NCI-H1417 treated with DMSO at 0.1 percent for 48 hours (cell line): Measurements from ENCODE around the gene FSTL4.

Experiments
- DNase-seq: peaks from one replicate; lab custom pipeline; 2025; lab: John Stamatoyannopoulos, UW

Gene FSTL4

DNA sequence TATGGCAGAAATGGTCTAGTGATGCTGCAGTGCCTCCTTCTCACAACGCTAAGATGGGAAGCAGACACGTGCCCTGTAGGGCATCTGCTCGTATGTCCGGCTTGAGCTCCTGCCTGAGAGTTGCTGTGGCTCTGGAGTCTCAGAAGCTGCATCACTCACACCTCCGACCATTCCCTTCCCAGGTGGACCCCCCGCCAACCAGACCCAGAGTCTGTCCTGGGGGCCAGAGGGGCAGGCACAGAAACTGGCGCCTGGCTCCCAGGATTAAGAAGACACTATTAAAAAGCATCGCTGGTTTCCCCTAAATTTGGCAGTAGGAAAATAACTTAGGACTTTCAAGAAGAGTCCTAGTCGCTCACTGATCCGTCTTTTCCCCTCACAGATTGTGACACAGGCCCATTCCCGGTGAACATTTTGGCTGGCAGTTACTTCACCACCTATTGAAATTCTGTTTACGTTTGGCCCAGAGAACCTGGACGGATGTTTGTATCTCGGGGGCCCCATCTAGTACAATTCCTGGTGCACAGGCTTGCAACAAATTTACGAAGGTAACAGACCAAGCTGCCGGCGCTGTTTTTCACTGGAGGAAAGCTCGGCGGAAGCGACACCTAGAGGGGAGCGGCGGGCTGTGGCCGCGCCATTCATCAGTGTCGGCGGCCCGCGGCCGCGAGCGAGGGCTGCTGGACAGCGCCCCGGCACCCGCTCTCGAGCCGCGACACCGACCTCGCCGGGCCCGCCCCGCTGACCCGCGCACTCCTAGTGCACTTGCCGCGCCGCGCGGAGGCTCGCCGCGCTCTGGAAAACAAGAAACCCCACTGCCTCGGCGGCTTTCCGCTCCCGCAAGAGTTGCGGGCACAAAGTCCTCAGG is 1.6 kb downstream of the FSTL4 start:
- peak; percentile 2 for DNase-seq

DNA sequence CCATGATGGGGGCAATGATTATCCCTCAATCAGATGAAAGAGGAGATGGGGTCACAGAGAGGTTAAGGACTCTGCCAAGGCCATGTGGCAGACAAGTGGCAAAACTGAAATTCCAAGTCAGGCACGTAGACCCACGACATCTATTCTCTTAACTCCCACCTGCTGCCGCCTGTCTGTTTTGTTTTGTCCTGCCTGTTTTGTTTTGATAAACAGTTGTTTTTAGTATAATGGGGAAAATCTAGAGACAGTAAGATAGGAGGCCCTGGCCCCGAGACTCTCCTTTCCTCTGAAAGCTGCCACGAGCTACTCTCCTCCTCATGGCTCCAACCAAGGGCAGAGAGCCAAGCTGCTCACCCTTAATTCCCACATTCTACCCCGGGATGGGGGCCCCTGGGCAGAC is 4.9 kb downstream of the FSTL4 start:
- peak; percentile 1 for DNase-seq

DNA sequence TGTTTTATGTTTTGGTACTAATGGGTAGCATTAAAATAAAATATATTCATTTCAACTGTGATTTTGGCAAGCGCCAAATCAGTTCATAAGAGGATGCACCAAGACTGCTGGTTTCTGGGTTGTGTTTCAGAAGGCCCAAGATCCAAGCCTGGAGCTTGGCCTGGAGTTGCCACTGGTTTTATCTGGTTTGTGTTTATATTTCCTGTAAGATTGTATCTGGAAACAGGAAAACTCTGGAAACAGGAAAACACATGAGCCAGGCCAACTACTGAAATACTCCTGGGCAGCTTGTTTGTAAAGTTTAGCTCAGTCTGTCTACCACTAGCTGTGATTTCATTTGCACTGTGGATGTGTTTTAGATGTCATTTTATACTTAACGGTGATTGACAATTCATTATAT is 5.5 kb downstream of the FSTL4 start:
- DNase-seq, result no peak

DNA sequence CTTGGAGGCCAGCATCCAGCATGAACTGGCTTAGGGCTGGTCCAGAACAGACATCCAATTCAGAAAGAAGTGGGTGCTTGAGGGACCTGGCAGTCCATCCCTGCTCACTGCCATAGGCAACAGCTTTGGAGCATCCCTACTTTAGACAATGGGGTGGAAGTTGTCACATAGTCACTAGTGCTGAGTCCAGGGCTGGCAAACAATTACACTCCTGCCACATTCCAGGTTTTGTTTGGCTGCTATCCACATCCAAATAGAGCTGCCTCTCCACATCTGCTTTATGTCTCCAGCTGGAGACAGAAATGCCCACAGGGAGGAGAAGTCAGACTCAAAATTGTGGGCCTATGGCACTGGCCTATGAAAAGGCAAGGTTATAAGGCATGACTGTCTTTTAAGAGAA is 7.0 kb downstream of the FSTL4 start:
- DNase-seq, result no peak

DNA sequence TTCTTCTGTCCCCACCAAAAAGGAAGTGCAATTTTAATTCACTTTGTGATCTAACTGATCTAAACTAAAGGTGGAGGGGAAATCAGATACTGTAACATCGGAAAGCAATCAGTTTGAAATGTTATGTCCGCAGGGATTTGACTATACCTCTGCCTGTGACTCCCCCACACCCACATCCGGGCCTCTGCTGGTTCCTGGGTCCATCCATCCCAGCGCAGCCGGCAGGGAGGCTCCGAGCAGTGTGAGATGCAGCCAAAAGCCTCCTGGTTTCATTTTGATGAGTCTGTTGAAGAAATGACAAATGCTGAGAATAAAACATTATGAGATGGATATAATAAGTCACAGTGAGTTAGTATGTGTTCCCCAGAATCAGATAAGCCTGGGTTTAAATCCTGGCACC is 8.6 kb downstream of the FSTL4 start:
- no peak for DNase-seq

DNA sequence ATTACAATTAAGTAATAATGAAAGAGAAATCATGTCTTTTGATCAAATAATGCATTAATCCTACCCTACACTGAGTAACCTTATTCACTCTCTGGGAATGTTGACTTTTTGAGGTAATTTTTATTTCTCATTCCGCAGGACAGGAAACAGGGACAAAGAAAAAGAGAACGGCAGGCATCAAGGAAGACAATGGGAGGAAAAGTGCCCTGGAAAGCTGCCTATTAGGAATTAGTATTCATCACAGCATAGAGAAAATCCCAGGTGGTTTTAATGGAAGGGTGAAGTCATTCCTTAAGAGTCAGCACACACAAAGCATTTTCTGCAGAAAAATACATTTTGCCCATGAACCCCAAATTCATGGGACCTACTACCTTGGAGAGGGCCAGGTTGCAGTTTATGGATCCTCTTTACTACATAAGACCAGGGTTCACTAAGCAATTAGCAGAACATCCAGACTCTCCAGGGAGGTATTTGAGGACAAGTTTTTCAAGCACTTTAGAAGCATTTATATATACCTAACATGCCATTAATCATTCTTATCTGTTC is 9.4 kb downstream of the FSTL4 start:
- DNase-seq, result no peak

DNA sequence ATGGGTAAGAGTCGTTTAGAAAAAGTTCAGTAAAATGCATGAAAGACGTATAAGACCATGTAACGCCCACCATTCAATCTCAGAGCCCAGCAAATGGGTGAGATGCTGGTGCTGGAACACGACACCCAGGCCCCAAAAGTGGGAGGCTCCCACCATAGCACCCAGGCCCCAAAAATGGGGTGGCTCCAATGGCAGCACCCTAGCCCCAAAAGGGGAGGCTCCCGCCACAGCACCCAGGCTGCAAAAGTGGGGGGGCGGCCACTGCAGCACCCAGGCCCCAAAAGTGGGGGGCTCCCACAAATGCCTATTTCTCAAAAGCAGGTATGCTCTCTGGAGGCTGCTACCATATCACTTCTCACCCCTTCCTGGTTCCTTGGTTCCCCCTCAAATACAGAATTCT is 12.7 kb downstream of the FSTL4 start:
- DNase-seq, result no peak

DNA sequence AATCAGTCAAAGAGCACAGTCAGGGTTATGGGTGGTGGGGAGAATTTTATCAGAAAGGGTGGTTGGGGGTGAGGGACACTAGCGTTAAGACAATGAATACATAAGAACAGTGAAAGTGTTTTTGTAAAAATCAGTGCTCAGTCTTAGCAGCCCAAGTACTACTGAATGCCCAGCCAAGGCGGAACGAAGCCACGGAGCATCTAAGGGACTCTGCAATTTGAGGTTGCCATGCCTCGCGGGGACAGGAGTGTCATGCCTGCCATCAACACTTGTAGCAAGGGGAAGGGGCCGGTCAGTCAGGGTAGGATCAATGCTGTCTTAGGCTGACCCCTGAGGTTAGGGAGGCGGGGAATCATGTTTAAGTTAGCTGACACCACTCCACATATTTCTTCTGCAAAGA is 13.3 kb downstream of the FSTL4 start:
- no peak for DNase-seq

DNA sequence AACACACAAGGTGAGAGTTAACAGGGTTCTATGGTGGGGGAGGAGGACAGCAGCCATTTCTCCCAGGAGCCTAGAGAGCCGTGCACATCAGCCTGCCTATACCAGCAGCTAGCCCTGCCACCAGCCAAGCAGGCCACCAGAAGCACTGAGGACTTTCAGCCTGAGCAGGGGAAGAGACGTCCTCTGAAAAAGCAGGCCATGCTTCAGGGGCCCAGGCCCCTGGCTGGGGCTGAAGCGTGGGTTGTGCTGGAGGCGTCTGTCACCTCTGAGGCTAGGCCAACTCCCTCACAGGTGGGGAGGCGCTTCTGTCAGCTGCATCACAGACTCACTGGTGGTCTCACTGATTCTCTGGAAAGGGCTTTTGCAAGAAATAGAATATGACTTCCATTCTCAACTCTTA is 16.3 kb downstream of the FSTL4 start:
- no peak for DNase-seq

DNA sequence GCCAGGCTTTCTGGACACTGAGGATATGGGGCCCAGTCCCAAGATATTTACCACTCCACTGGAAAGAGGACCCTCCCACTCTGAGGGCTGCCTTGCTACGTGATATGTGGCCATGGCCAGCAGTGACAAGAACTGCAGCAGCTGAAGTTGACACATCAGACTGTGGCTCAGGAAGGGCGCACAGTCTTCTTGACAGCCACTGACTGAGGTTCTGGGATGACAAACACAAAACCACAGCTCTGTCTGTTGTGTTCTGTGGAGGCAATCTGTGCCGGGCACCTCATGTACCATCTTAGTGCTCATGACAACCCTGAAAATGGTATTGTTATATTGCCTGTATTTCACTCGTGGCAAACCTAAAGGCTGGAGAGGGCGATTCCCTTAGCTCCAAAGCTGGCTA is 16.9 kb downstream of the FSTL4 start:
- no peak for DNase-seq

DNA sequence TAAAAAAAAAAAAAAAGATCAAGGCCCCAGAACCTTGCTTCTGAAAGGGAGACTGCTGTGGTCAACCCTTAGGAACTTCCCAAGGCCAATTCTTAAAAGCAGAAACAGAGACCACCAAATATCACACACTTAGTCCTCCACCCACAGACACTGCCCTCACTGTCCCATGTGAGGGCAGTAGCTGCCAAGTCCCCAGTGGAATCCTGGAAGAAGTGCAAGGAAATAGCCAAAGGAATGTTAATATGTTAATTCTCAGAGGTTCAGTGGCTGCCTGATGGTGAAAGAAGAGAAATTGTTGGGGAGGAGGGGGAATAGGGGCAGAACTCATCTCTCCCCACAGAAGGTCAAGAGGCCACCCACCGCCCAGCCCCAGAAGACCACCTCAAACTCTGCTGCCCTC is 23.1 kb downstream of the FSTL4 start:
- DNase-seq, result no peak

DNA sequence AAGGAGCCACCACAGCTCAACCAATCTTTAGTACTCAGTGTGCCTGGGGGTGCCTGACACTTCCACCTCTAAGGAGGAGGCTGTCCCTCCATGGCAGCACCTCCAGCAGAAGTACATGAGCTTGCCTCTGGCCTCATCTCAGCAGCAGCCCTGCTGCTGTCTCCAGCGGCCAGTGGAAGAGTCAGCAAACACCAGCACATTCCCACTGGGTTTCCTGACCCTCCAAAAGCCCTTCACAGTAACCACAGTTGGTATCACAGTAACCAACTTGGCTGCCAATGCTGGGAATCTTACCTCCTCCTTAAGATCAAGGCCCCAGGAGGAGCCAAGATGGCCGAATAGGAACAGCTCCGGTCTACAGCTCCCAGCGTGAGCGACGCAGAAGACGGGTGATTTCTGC is 29.4 kb downstream of the FSTL4 start:
- DNase-seq, result no peak

DNA sequence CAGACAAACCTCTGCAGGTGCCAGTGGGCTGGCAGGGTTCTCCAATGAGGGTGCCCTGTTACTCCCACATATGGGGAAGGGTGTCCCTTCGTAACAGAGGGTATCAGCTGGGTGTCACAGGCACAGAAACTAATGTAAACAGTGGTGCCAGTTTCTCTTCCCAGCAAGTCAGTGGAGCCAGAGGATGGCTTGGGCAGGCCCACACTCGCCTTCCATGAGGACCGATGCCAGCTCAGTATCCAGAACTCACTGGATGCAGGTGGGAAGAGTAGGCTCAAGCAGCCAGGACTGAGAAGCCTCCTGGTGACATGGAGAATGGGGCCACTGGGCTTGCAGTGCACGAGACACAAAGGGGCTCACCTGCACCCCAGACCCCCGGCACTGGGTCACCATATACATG is 30.4 kb downstream of the FSTL4 start:
- no peak for DNase-seq

DNA sequence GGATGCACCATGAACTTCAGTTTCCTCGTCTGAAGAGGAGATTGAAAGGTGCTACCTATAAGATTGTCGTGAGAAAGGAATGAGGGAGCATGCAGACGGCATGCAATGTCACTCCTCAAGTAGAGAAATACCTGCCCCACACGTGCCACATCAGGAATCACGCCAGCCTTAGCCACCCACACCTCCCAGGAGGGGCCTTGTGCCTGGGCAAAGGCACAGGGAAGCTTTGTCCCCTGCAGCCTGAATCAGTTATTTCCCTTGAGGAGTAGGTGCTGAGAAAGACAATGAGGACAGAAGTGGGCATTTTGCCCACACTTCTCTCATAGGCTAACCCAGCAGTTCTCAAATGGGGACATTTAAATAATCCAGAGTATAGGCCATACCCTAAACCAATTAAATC is 31.0 kb downstream of the FSTL4 start:
- DNase-seq, result no peak

DNA sequence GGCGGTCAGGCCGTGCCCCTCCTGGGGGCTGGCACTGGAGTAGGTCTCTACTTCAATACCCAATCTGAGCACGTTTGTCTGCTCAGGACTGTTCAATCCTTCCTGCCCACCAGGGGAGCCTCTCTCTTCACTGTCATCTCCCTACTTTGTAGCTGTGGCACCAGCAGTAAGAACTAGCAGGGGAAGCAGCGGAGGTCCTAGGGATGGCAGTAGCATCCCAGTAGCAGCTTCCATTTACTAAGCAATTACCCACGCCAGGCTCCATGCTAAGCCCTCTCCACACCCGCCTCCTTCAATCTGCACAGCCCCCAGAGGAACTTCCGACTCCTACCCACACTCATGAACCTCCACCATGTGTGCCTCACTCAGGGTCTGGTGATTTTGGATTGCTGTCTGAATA is 31.7 kb downstream of the FSTL4 start:
- DNase-seq, result no peak

DNA sequence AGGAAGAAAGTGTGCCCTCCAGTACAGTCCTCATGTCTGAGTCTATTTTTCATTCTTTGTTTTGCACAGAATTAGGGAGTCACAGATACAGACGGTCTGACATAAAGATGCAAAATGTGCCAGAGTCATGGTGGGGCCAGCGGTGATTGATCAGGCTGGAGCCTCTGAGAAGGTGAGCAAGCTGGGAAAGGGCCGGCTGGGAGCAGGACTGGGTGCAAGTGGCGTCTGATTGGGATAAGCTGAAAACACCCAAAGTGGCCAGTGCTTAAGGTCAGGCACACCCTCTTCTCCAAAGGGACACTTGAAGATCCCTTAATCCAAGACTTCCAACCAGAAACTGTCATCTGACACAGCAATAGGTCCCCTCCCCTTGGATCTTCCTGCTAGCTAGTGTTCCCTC is 32.6 kb downstream of the FSTL4 start:
- DNase-seq, result no peak

DNA sequence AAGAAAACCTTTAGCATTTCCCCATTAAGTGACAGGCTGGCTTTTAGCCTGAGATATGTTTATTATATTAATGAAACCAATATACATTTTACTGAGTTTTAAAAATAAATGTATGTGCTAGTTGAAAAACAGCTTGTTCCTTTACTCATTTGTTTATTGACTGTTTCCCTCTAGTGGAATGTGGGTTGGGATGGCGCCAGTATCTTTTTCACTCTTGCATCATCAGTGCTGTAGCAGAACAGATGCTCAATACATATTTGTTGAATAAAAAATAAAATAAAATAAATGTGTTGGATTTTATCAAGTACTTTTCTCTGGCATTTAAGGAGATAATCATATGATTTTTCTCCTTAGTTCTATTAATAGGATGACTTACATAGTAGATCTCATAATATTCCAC is 43.0 kb downstream of the FSTL4 start:
- no peak for DNase-seq

DNA sequence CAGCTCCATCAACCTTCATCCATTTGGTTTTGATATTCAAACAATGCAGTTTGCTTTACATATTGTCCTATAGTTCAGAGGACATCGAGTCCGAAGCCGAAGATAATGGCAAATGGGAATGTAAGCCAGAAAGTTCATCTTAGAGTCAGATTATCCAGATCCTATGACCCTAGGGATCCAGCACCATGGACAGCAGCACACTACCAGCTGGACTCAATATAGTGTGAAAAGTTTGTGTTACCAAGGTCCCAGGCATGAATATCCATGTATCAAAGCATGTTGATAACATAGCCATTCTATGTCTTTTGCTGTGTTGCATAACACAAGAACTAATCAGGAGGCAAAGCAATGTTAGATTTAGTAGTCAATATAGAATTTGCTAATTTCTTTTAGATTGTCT is 46.3 kb downstream of the FSTL4 start:
- DNase-seq, result no peak

DNA sequence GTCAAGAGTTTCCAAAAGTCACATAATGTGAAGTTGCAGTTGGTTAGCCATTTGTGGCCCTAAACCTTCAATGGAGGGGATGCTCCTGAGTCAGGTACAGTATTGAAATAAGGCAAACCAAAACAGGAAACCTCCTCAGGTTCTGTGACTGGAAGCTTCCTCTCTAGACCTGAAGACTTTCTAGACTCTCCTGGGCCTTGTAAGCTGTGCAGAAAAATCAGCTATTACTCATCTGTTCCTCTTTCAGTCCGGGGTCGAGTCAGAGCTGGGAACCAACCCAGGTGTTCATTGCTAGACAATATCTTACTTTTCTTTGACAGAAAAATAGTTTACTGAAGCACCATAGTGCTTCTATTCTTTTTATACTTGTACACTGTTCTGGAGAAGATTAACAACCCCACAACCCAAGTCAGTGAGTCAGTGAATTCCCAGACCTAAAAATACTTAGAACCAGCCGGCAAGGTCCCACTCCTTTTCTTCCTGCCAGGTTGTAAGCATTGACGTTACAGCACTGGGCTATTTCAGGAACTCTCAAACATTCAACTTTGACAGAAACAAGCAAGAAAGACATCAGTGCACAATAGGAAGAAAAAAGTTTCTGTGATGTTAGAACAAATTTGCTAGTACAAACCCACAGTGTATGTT is 47.3 kb downstream of the FSTL4 start:
- DNase-seq, result no peak

DNA sequence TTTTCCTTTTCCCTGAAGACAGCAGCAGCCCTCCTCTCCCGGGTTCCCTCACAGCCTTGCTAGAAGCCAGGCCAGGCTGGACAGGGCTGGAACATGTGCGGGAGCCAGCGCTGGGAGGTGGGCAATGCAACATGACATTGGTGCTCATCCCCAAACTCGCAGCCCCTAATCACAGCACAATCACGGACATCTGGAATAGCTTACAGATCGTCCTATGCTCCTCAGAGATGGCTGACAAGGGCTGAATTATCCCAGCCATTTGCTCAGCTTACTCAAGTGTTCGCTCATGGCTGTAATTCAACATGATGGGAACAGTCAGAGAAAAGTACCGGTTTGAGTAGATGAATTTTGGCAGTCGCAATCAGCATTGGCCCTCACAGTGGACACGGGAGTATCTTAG is 49.8 kb downstream of the FSTL4 start:
- DNase-seq, result no peak

DNA sequence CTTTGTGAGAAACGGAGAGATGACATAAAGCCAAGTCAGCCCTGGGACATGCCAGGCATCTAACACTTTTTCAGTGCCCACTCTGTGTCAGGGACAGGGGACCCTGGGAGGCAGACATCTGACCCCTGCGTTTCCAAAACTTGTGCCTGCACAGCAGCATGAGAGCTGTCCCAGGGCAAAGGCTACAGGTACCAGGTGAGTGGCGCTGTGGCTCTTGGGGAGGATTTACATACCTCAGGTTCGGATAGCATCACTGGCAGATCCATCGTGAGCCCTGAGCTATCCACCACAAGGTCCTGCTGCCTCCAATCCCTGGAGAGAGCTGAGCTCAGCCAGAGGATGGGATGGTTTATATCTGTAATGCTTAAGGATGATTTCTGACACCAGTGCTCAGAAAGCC is 52.4 kb downstream of the FSTL4 start:
- DNase-seq, result no peak

DNA sequence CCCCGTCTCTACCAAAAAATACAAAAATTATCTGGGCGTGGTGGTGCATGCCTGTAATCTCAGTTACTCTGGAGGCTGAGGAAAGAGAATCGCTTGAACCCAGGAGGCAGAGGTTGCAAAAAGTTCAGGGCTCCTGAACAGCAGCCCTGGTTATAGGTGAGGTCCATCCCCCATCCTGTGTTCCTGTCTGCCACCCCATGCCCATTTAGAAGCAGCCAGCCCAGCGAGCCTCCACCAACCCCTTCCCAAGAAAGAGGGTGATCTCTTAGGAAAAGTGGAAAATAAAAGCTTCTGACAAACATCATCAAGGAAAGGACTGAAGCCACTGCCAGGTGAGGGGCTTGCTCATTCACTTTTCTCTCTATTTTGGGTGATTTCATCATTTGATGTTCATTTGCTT is 55.8 kb downstream of the FSTL4 start:
- no peak for DNase-seq

DNA sequence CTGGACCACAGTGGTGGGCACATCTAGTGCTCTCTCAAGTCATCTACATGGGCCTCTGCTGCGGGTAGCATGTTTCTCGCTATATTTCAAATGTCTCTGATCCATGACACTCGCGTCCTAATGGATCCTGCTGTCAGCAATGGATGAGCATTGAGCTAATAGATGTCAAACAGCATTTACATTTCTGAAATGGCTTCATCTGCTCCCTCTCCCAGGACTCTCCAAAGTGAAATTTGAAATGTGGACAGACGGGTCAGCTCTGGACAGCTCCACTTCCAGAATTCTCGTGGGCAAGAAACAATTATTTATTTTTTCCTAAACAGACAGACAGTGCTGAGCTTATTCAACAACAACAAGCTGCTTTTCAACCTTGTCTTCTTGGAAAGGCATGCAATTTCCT is 58.1 kb downstream of the FSTL4 start:
- DNase-seq, result no peak
